CD4-positive, alpha-beta memory T cell (primary cell): Measurements from ENCODE around the gene ARHGDIA. TPM values are rescaled to one million over a fixed set of nuclear protein-coding genes. Genes with fewer than 3 reads are reported as not detected.

Experiments used
- CTCF ChIA-PET: fragments of 350-600 bp; sonication (Branson Sonifier 250); formaldehyde crosslinking; loops from one replicate; lab custom pipeline; 2021; ENCODE audit warnings: inconsistent platforms; ENCODE audit not compliant: partially characterized antibody; lab: Charles Lee
- POLR2A ChIA-PET: fragments of 350-600 bp; sonication (Branson Sonifier 250); formaldehyde crosslinking; loops from one replicate; lab custom pipeline; 2021; ENCODE audit not compliant: partially characterized antibody; lab: Charles Lee
- DNase-seq, 5 donors: peaks; one replicate each; pipeline versions ENCODE4 v3.0.0 to v3.0.0-alpha.2; 2020 to 2022; ENCODE audit warnings: mixed read lengths in 1 of 5
- H3K27ac ChIP-seq: one replicate; pipeline ENCODE4 v1.7.0; 2013; ENCODE audit warnings: low read depth, low read length
- H3K27me3 ChIP-seq: 2 replicates; pipeline ENCODE4 v1.7.0; 2013; ENCODE audit warnings: mild to moderate bottlenecking, low read length, moderate library complexity; ENCODE audit not compliant: insufficient read depth
- H3K36me3 ChIP-seq: 2 replicates; pipeline ENCODE4 v1.7.0; 2013; ENCODE audit warnings: mild to moderate bottlenecking, low read length, moderate library complexity; ENCODE audit not compliant: insufficient read depth
- H3K4me1 ChIP-seq: 2 replicates; pipeline ENCODE4 v1.7.0; 2013; ENCODE audit warnings: mild to moderate bottlenecking, low read length, moderate library complexity; ENCODE audit not compliant: insufficient read depth
- H3K4me3 ChIP-seq, 2 donors: one replicate each; pipeline ENCODE4 v1.7.0; 2013; ENCODE audit warnings: low read length in 2 of 2, mild to moderate bottlenecking in 1 of 2
- H3K9me3 ChIP-seq, 2 donors: one replicate each; pipeline ENCODE4 v1.7.0; 2013; ENCODE audit warnings: low read length in 2 of 2, control low read depth in 1 of 2; ENCODE audit not compliant: control insufficient read depth in 1 of 2
- H3K27ac Mint-ChIP-seq, 7 donors: one replicate each; pipeline ENCODE4 v1.8.0; 2020 to 2021; ENCODE audit warnings: mixed read lengths in 7 of 7, mild to moderate bottlenecking in 6 of 7, inconsistent platforms in 3 of 7, moderate library complexity in 3 of 7
- H3K27me3 Mint-ChIP-seq, 2 donors: one replicate each; pipeline ENCODE4 v1.8.0; 2020 to 2021; ENCODE audit warnings: mixed read lengths in 2 of 2
- H3K36me3 Mint-ChIP-seq, 2 donors: one replicate each; pipeline ENCODE4 v1.8.0; 2020 to 2021; ENCODE audit warnings: mixed read lengths in 2 of 2, inconsistent platforms in 1 of 2, mild to moderate bottlenecking in 1 of 2
- H3K4me1 Mint-ChIP-seq, 4 donors: one replicate each; pipeline ENCODE4 v1.8.0; 2020 to 2021; ENCODE audit warnings: mixed read lengths in 4 of 4, mild to moderate bottlenecking in 1 of 4
- H3K4me3 Mint-ChIP-seq, 8 donors: one replicate each; pipeline ENCODE4 v1.8.0; 2020 to 2021; ENCODE audit warnings: mixed read lengths in 8 of 8, mild to moderate bottlenecking in 7 of 8, moderate library complexity in 6 of 8, inconsistent platforms in 3 of 8
- H3K9me3 Mint-ChIP-seq, 8 donors: one replicate each; pipeline ENCODE4 v1.8.0; 2020 to 2021; ENCODE audit warnings: mixed read lengths in 8 of 8, mild to moderate bottlenecking in 5 of 8, inconsistent platforms in 3 of 8, moderate library complexity in 1 of 8
- intact Hi-C: fragments of 100-400 bp; cut with micrococcal nuclease; formaldehyde crosslinking; loops from one replicate; pipeline ENCODE4 v1.15.1; 2023
- polyA plus RNA-seq, 2 donors: library from polyadenylated mRNA; unstranded; fragments of 300-500 nt; fragmentation: Illumina TruSeq; gene quantifications; one replicate each; pipeline ENCODE4 v1.2.3, GENCODE V29; 2021
- total RNA-seq, 2 experiments: library from RNA; stranded (reverse); gene quantifications; one replicate each; pipeline ENCODE4 v1.2.3, GENCODE V29; 2021

The ARHGDIA gene
- total and polyA plus RNA-seq, 4 experiments from 2014 or later = 84.8 to 382 (median 292) TPM

DNA sequence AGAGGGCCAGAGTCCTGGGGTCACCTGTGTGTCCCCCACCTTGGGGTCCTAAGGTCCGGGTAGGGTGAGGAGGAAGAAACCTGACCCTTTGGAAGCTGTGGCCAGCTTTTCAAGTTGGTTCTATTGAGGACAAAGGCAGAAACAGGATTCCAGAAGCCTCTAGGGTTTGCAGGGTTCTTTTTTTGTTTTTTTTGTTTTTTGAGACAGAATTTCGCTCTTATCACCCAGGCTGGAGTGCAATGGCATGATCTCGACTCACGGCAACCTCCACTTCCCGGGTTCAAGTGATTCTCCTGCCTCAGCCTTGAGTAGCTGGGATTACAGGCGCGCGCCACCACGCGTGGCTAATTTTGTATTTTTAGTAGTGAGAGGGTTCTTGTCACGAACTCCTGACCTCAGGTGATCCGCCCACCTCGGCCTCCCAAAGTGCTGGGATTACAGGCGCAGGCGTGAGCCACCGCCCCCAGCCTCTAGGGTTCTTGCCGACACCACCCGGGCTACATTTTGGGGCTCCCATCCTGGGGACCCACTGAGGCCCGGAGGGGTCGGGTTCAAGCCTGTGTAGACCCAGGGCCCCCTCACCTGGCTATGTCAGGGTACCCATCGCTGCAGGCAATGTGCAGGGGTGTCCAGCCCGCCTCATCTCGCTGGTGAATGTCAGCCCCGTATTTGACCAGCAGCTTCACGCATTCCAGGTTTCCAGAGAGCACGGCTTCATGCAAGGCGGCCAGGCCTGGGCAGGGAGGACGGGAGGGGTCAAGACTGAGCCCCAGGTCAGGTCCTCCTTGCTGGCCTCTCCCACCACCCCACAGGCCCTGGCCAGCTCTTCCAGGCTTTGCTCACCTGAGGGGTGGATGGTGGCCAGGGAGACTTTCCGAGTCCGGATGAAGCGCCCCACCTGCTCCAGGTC is 37.0 kb downstream of the ARHGDIA start:
- Histone ChIP-seq H3K4me3 (peak overlapping the region; percentile 47 to 79), H3K27ac (peak overlapping the region; percentile 90), H3K36me3 (no peaks in the 10 kb centered on the region), H3K4me1 (peaks cover 23% of the 10 kb centered on the region), H3K27me3 (no peaks in the 10 kb centered on the region), H3K9me3 (no peaks in the 10 kb centered on the region)
- no peaks in the 10 kb centered on the region for H3K9me3 Mint-ChIP-seq
- H3K27me3 Mint-ChIP-seq = no peaks in the 10 kb centered on the region
- peak overlapping the region; percentile 86 to 93 (median 91) for H3K27ac Mint-ChIP-seq
- H3K4me1 Mint-ChIP-seq = peaks cover 8 to 26% (median 18%) of the 10 kb centered on the region in 4 donors
- DNase-seq = no peak
- ChIA-PET CTCF (interaction anchor here (1.0 to 1.2 kb wide), 2 partner anchors 35 to 121 kb away, joined by 3 to 5 read pairs; no protein-coding TSS in a partner anchor), POLR2A (interaction anchor here (0.9 to 1.7 kb wide), 9 partner anchors 29 to 151 kb away, joined by 3 to 18 read pairs (median 4); partner anchors contain the start of genes ARHGDIA, ARL16, HGS and PCYT2)
- peak overlapping the region; percentile 64 to 86 (median 79) for H3K4me3 Mint-ChIP-seq
- intact Hi-C loops = loop anchor here (1.0 to 5.0 kb wide), 3 partner anchors 26 to 281 kb away; partner anchors contain the start of genes ARHGDIA, FAAP100 and P4HB
- H3K36me3 Mint-ChIP-seq = peaks cover 0 to 9% of the 10 kb centered on the region in 2 donors

- Histone ChIP-seq H3K9me3 (no peaks in the 10 kb centered on the region), H3K36me3 (no peaks in the 10 kb centered on the region), H3K4me1 (peaks cover 23% of the 10 kb centered on the region), H3K27ac (peak within 1 kb of the TSS; percentile 90), H3K27me3 (no peaks in the 10 kb centered on the region), H3K4me3 (peak within 1 kb of the TSS; percentile 56 to 79)
- H3K36me3 Mint-ChIP-seq = peaks cover 0 to 10% of the 10 kb centered on the region in 2 donors
- peak within 1 kb of the TSS; percentile 96 to 98 (median 97) for H3K27ac Mint-ChIP-seq
- peak within 1 kb of the TSS; percentile 89 to 97 (median 94) for H3K4me3 Mint-ChIP-seq
- DNase-seq = peak; percentile 91 to 93 (median 92)
- H3K27me3 Mint-ChIP-seq = no peaks in the 10 kb centered on the region
- peaks cover 10 to 31% (median 21%) of the 10 kb centered on the region in 4 donors for H3K4me1 Mint-ChIP-seq
- POLR2A ChIA-PET = interaction anchor here (0.9 to 1.7 kb wide), 19 partner anchors 15 to 314 kb away, joined by 3 to 18 read pairs (median 4); partner anchors contain the start of genes ARHGDIA, ARL16, ASPSCR1 and HGS
- no peaks in the 10 kb centered on the region for H3K9me3 Mint-ChIP-seq
- CTCF ChIA-PET = interaction anchor here (1.0 to 1.2 kb wide), 2 partner anchors 36 to 120 kb away, joined by 3 to 5 read pairs; no protein-coding TSS in a partner anchor
- intact Hi-C loops = loop anchor here (1.0 to 5.0 kb wide), 3 partner anchors 27 to 281 kb away; partner anchors contain the start of genes ARHGDIA, FAAP100 and P4HB
Observed at GRCh38 chr17:81833160-81833920, 37.8 kb downstream of the ARHGDIA start, which contains the start of gene MCRIP1. TSS of gene MCRIP1 (minus strand) at chr17:81833291. CDS start at chr17:81824506, 8,785 bp downstream.

DNA sequence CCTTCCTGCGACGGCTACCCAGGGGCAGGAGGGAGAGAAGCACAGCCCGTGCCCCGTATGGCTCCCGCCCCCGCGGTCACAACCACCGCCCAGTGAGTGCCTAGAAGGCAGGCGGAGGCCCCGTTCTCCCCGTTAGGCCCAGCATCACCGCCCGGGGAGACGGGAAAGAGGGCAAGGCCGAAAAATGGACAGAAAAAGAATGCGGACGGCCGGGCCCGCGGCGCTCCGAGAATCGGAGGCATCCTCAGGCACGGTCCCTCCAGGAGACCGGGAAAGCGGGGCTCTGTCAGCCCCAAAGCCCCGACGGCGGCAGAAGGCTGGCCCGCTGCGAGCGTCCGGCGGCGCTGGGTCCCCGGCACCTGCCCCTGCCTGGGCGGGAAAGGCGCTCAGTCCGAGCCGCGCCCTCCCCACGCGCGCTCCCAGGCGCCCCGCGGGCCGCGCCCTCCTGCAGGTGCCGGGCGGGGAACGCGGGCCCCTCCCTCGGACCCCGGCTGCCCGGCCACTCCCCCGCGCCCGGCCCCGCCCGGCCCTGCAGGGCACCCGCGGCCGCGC is 38.5 kb downstream of the ARHGDIA start:
- Mint-ChIP-seq H3K9me3 (no peaks in the 10 kb centered on the region), H3K27ac (peak overlapping the region; percentile 96 to 98 (median 97)), H3K4me1 (peaks cover 11 to 35% (median 21%) of the 10 kb centered on the region in 4 donors), H3K36me3 (peaks cover 0 to 10% of the 10 kb centered on the region in 2 donors), H3K4me3 (peak overlapping the region; percentile 89 to 97 (median 94)), H3K27me3 (no peaks in the 10 kb centered on the region)
- Histone ChIP-seq H3K4me1 (peaks cover 23% of the 10 kb centered on the region), H3K27ac (peak overlapping the region; percentile 67), H3K4me3 (peak overlapping the region; percentile 50 to 56), H3K9me3 (no peaks in the 10 kb centered on the region), H3K36me3 (no peaks in the 10 kb centered on the region), H3K27me3 (no peaks in the 10 kb centered on the region)
- intact Hi-C loops = loop anchor here (1.0 to 5.0 kb wide), 3 partner anchors 28 to 280 kb away; partner anchors contain the start of genes ARHGDIA, FAAP100 and P4HB
- ChIA-PET CTCF (no interaction called here), POLR2A (interaction anchor here (0.6 to 1.7 kb wide), 15 partner anchors 15 to 314 kb away, joined by 3 to 18 read pairs (median 4); partner anchors contain the start of genes ARHGDIA, ASPSCR1, CENPX and MRPL12)
- peak; percentile 24 to 54 (median 41) for DNase-seq

GRCh38 chr17:81831957-81832607 is 39.1 kb downstream of the ARHGDIA start:
- peaks cover 0 to 10% of the 10 kb centered on the region in 2 donors for H3K36me3 Mint-ChIP-seq
- Histone ChIP-seq H3K4me1 (peaks cover 23% of the 10 kb centered on the region), H3K9me3 (no peaks in the 10 kb centered on the region), H3K36me3 (no peaks in the 10 kb centered on the region), H3K27ac (peak overlapping the region; percentile 67), H3K27me3 (no peaks in the 10 kb centered on the region), H3K4me3 (peak overlapping the region; percentile 50 to 56)
- POLR2A ChIA-PET = interaction anchor here (0.6 to 1.7 kb wide), 7 partner anchors 20 to 274 kb away, joined by 3 to 10 read pairs (median 3); partner anchors contain the start of genes ASPSCR1, CENPX and P4HB
- no peaks in the 10 kb centered on the region for H3K9me3 Mint-ChIP-seq
- peak overlapping the region; percentile 89 to 97 (median 94) for H3K4me3 Mint-ChIP-seq
- DNase-seq = peak; percentile 54 to 80 (median 57)
- H3K4me1 Mint-ChIP-seq = peaks cover 11 to 35% (median 20%) of the 10 kb centered on the region in 4 donors
- CTCF ChIA-PET = no interaction called here
- no peaks in the 10 kb centered on the region for H3K27me3 Mint-ChIP-seq
- H3K27ac Mint-ChIP-seq = peak overlapping the region; percentile 96 to 98 (median 97)
- intact Hi-C loops = loop anchor here (2.0 to 5.0 kb wide), 2 partner anchors 40 to 279 kb away; partner anchors contain the start of genes ARHGDIA and FAAP100

GRCh38 chr17:81831563-81831956 is 39.6 kb downstream of the ARHGDIA start:
- peak overlapping the region; percentile 67 for H3K27ac ChIP-seq
- peak overlapping the region; percentile 96 to 98 (median 97) for H3K27ac Mint-ChIP-seq
- no peaks in the 10 kb centered on the region for H3K36me3 ChIP-seq
- intact Hi-C loops = loop anchor here (5.0 kb wide), 1 partner anchor 41 kb away; the partner anchor contains the start of gene ARHGDIA
- POLR2A ChIA-PET = interaction anchor here (0.6 to 0.7 kb wide), 2 partner anchors 38 to 137 kb away, joined by 3 read pairs; no protein-coding TSS in a partner anchor
- peaks cover 0 to 10% of the 10 kb centered on the region in 2 donors for H3K36me3 Mint-ChIP-seq
- peak overlapping the region in 1 of 2 donors; percentile 50 for H3K4me3 ChIP-seq
- H3K4me3 Mint-ChIP-seq = peak overlapping the region; percentile 89 to 97 (median 94)
- H3K9me3 Mint-ChIP-seq = no peaks in the 10 kb centered on the region
- H3K4me1 ChIP-seq = peaks cover 23% of the 10 kb centered on the region
- H3K4me1 Mint-ChIP-seq = peaks cover 11 to 35% (median 20%) of the 10 kb centered on the region in 4 donors
- CTCF ChIA-PET = no interaction called here
- no peaks in the 10 kb centered on the region for H3K27me3 ChIP-seq
- no peaks in the 10 kb centered on the region for H3K27me3 Mint-ChIP-seq
- no peaks in the 10 kb centered on the region for H3K9me3 ChIP-seq
- DNase-seq = no peak
